Left ventricle myocardium inferior (tissue), 1 donor: ENCODE results near the gene TBCCD1. TPM values are rescaled to one million over a fixed set of nuclear protein-coding genes. Genes with fewer than 3 reads are reported as not detected.

Source experiments
- DNase-seq: peaks from one replicate; pipeline ENCODE4 v3.0.0-alpha.2; 2020
- H3K27ac ChIP-seq: fragments of 200-600 bp; replicated peaks from 2 replicates; pipeline ENCODE4 v1.8.0; 2021
- H3K27me3 ChIP-seq: fragments of 200-600 bp; 2 replicates; pipeline ENCODE4 v1.8.0; 2021; ENCODE audit warnings: low read depth
- H3K36me3 ChIP-seq: fragments of 200-600 bp; 2 replicates; pipeline ENCODE4 v1.8.0; 2021
- H3K4me1 ChIP-seq: fragments of 200-600 bp; 2 replicates; pipeline ENCODE4 v1.8.0; 2021
- H3K4me3 ChIP-seq: fragments of 200-600 bp; 2 replicates; pipeline ENCODE4 v1.8.0; 2021; ENCODE audit warnings: mild to moderate bottlenecking, moderate library complexity
- H3K9me3 ChIP-seq: fragments of 200-600 bp; replicated peaks from 2 replicates; pipeline ENCODE4 v1.8.0; 2021
- intact Hi-C: fragments of 100-400 bp; cut with micrococcal nuclease; formaldehyde crosslinking; loops from one replicate; pipeline ENCODE4 v1.11.0; 2022
- total RNA-seq: library from RNA; stranded (reverse); fragmentation: NEBNext Ultra II Directional; extraction: Animal tissue kit (Norgen Biotek cat#: 25700); gene quantifications from one replicate; pipeline ENCODE4 v1.2.1, GENCODE V29; 2021
- TF ChIP-seq, protein P1 (sequence below): fragments of 200-600 bp; IDR thresholded peaks from 2 replicates; pipeline ENCODE4 v1.8.0; 2021; ENCODE audit warnings: antibody characterized with exemption, mild to moderate bottlenecking, borderline replicate concordance
- donor health status: DM: no; HTN: yes; CAD: no; lungs with severe emphysema.

Gene TBCCD1
- total RNA-seq, 1 donor from 2014 or later = 6.2 TPM

GRCh38 chr3:186540835-186541226 lies 26.3 kb downstream of the TBCCD1 start:
- TF ChIP-seq, protein P1, sequence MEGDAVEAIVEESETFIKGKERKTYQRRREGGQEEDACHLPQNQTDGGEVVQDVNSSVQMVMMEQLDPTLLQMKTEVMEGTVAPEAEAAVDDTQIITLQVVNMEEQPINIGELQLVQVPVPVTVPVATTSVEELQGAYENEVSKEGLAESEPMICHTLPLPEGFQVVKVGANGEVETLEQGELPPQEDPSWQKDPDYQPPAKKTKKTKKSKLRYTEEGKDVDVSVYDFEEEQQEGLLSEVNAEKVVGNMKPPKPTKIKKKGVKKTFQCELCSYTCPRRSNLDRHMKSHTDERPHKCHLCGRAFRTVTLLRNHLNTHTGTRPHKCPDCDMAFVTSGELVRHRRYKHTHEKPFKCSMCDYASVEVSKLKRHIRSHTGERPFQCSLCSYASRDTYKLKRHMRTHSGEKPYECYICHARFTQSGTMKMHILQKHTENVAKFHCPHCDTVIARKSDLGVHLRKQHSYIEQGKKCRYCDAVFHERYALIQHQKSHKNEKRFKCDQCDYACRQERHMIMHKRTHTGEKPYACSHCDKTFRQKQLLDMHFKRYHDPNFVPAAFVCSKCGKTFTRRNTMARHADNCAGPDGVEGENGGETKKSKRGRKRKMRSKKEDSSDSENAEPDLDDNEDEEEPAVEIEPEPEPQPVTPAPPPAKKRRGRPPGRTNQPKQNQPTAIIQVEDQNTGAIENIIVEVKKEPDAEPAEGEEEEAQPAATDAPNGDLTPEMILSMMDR = no peak
- H3K4me3 ChIP-seq = no peak overlapping the region
- no peak for DNase-seq
- no peaks in the 10 kb centered on the region for H3K27me3 ChIP-seq
- H3K9me3 ChIP-seq = no peaks in the 10 kb centered on the region
- H3K4me1 ChIP-seq = peaks cover 20% of the 10 kb centered on the region
- no peak overlapping the region for H3K27ac ChIP-seq
- H3K36me3 ChIP-seq = peaks cover 21% of the 10 kb centered on the region
- intact Hi-C loops = loop anchor here (5.0 to 10.0 kb wide), 2 partner anchors 286 to 559 kb away; no protein-coding TSS in a partner anchor

GRCh38 chr3:186540221-186540834 lies 26.8 kb downstream of the TBCCD1 start:
- Histone ChIP-seq H3K27ac (no peak overlapping the region), H3K9me3 (no peaks in the 10 kb centered on the region), H3K27me3 (no peaks in the 10 kb centered on the region), H3K4me1 (peaks cover 20% of the 10 kb centered on the region), H3K36me3 (peaks cover 16% of the 10 kb centered on the region), H3K4me3 (peak overlapping the region; percentile 40)
- intact Hi-C loops = loop anchor here (5.0 to 10.0 kb wide), 2 partner anchors 286 to 558 kb away; no protein-coding TSS in a partner anchor
- peak; percentile 30 for DNase-seq
- TF ChIP-seq, protein P1 = peak; percentile 74

- no peaks in the 10 kb centered on the region for H3K27me3 ChIP-seq
- no peak overlapping the region for H3K4me3 ChIP-seq
- TF ChIP-seq, protein P1 = no peak
- H3K36me3 ChIP-seq = peaks cover under 1% of the 10 kb centered on the region
- H3K9me3 ChIP-seq = no peaks in the 10 kb centered on the region
- intact Hi-C loops = no loop called here
- no peak for DNase-seq
- peaks cover 20% of the 10 kb centered on the region for H3K4me1 ChIP-seq
- no peak overlapping the region for H3K27ac ChIP-seq
Measured at GRCh38 chr3:186538779-186539178, 28.4 kb downstream of the TBCCD1 start.

DNA sequence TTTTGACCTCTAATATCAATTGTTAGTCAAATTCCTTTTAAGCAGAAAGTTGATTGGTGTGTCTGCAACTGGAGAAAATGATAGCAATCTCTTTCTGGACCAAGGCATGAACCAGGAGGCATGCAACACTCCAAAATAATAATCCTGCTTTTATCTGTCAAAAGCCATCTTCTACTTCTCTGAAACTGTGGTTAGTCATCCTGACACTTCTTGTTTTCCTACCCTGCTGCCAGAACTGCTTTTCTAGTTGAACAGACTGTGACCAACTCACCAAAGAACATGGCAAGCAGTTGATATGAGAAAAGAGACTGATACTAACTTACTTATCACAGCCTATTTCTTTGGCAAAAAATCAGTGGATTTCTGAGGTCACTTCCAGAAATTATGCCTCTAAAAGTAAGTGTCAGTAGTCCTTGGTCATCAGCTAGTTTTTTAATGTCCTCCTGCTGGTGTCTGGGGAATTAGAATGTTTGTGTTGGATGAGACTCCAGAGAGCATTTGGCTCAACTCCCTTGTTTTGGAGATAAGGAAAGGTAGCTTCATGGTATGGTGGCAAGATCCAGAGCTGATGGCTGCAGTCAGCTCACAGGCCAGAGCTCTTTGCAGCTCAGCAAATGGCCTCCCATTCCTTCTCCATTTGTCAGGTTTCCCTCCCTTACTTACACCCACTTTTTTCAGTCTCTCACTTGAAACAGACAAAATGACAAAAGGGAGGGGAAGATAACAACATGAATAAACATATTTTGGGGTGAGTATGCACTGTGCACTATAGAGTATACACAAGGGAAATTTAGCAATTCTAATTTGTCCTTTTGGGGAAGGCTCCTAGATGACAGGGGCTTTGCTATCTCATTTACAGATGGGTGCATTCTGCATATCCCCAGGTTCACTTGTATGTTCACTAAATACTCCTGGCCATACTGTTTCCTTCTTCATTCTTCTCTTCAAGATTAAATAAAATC lies 30.0 kb downstream of the TBCCD1 start:
- TF ChIP-seq, protein P1 = no peak
- intact Hi-C loops = no loop called here
- no peak for DNase-seq
- no peak overlapping the region for H3K4me3 ChIP-seq
- no peaks in the 10 kb centered on the region for H3K9me3 ChIP-seq
- peaks cover 20% of the 10 kb centered on the region for H3K4me1 ChIP-seq
- H3K27me3 ChIP-seq = no peaks in the 10 kb centered on the region
- no peaks in the 10 kb centered on the region for H3K36me3 ChIP-seq
- no peak overlapping the region for H3K27ac ChIP-seq

GRCh38 chr3:186534113-186534669 lies 32.9 kb downstream of the TBCCD1 start:
- Histone ChIP-seq H3K27me3 (no peaks in the 10 kb centered on the region), H3K9me3 (no peaks in the 10 kb centered on the region), H3K4me1 (peaks cover 11% of the 10 kb centered on the region), H3K27ac (no peak overlapping the region), H3K36me3 (no peaks in the 10 kb centered on the region), H3K4me3 (no peak overlapping the region)
- TF ChIP-seq, protein P1 = no peak
- DNase-seq = no peak
- intact Hi-C loops = no loop called here
